GM12878 (cell line): ENCODE measurements around the gene SIRT2.

Experiments
- CBX5 ChIP-seq: sonication (generic); IDR thresholded peaks from 2 replicates; pipeline ENCODE4 v1.6.1; 2016; ENCODE audit warnings: low read depth, moderate library complexity, mild to moderate bottlenecking, inconsistent platforms
- CTCF ChIP-seq, 3 experiments: IDR thresholded peaks in 2 of 3; conservative IDR thresholded peaks in 1 of 3; 2 replicates each; pipeline ENCODE4 v1.5.1; 2011; ENCODE audit warnings: low read depth in 3 of 3, low read length in 3 of 3, mild to moderate bottlenecking in 3 of 3, control low read depth in 2 of 3, moderate library complexity in 2 of 3, inconsistent platforms in 1 of 3, mixed read lengths in 1 of 3; ENCODE audit not compliant: control insufficient read depth in 2 of 3, insufficient read depth in 1 of 3; ENCODE audit errors: extremely low read depth in 1 of 3
- FOS ChIP-seq: IDR thresholded peaks from 3 replicates; pipeline ENCODE4 v1.6.1; 2011; ENCODE audit warnings: borderline replicate concordance; ENCODE audit not compliant: insufficient read length; ENCODE audit errors: extremely low read depth
- HDGF ChIP-seq: fragments of 450-650 bp; IDR thresholded peaks from 2 replicates; pipeline ENCODE4 v1.6.1; 2016; ENCODE audit warnings: antibody characterized with exemption
- JUND ChIP-seq: IDR thresholded peaks from 2 replicates; pipeline ENCODE4 v1.6.1; 2012; ENCODE audit warnings: low read depth, mild to moderate bottlenecking, low read length, improper control_type of control experiment, moderate library complexity
- KAT2A ChIP-seq: conservative IDR thresholded peaks from 2 replicates; pipeline ENCODE4 v1.6.1; 2011; ENCODE audit warnings: low read depth, low read length; ENCODE audit not compliant: control insufficient read depth
- MEF2A ChIP-seq: IDR thresholded peaks from 2 replicates; pipeline ENCODE4 v1.6.1; 2011; ENCODE audit warnings: low read depth, mild to moderate bottlenecking, low read length, moderate library complexity; ENCODE audit not compliant: insufficient read depth
- PBX3 ChIP-seq: IDR thresholded peaks from 2 replicates; pipeline ENCODE4 v1.6.1; 2011; ENCODE audit warnings: mild to moderate bottlenecking, low read depth, low read length, moderate library complexity; ENCODE audit not compliant: insufficient replicate concordance
- RAD21 ChIP-seq: IDR thresholded peaks from 2 replicates; pipeline ENCODE4 v1.6.1; 2011; ENCODE audit warnings: mild to moderate bottlenecking, low read depth, low read length, moderate library complexity; ENCODE audit not compliant: insufficient read depth
- REST ChIP-seq: IDR thresholded peaks from 2 replicates; pipeline ENCODE4 v1.6.1; 2012; ENCODE audit warnings: mild to moderate bottlenecking, low read depth, low read length
- SUZ12 ChIP-seq: fragments of 200-600 bp; sonication (generic); IDR thresholded peaks from one replicate; pipeline ENCODE4 v1.6.1; 2018; ENCODE audit warnings: antibody characterized with exemption, mild to moderate bottlenecking; ENCODE audit not compliant: unreplicated experiment
- TCF7 ChIP-seq: IDR thresholded peaks from 2 replicates; pipeline ENCODE4 v1.6.1; 2014; ENCODE audit warnings: antibody characterized with exemption, borderline replicate concordance
- ZBTB33 ChIP-seq: fragments of 450-650 bp; IDR thresholded peaks from 2 replicates; pipeline ENCODE4 v1.6.1; 2017; ENCODE audit warnings: mild to moderate bottlenecking

- no peak for TF ChIP-seq CBX5
- no peak for TF ChIP-seq CTCF (IDR thresholded peaks at IDR 0.05 in 2 of 3, conservative IDR thresholded peaks at IDR 0.05 in 1 of 3; ENCODE audit: control insufficient read depth in 2 of 3, extremely low read depth in 1 of 3, insufficient read depth in 1 of 3, low read depth in 3 of 3, low read length in 3 of 3)
- TF ChIP-seq ZBTB33: no peak
- no peak for TF ChIP-seq MEF2A
- no peak for TF ChIP-seq JUND
- TF ChIP-seq RAD21: no peak
- TF ChIP-seq KAT2A: no peak
- TF ChIP-seq PBX3: no peak
- TF ChIP-seq HDGF: no peak
- TF ChIP-seq SUZ12: no peak
- no peak for TF ChIP-seq FOS
- no peak for TF ChIP-seq TCF7
- TF ChIP-seq REST: no peak
Measured at GRCh38 chr19:38830039-38830733, 69.2 kb downstream of the SIRT2 start.
